Gastrocnemius medialis (tissue), 4 donors: ENCODE data around the gene PYDC1.

Experiments
- POLR2A ChIP-seq, 2 donors: fragments of 450-650 bp; IDR thresholded peaks; one replicate each; pipeline ENCODE4 v1.6.1; 2017; ENCODE audit warnings: antibody characterized with exemption in 2 of 2, mild to moderate bottlenecking in 2 of 2, moderate library complexity in 2 of 2
- TF ChIP-seq, protein P1 (sequence below), 5 experiments: fragments of 450-650 bp in 3 of 5; fragments of 200-600 bp in 2 of 5; sonication (generic) in 2 of 5; IDR thresholded peaks in 4 of 5; conservative IDR thresholded peaks in 1 of 5; 1 replicate in 4 of 5; 2 replicates in 1 of 5; pipeline ENCODE4 v1.5.1; 2016 to 2019; ENCODE audit warnings: antibody characterized with exemption in 5 of 5, mild to moderate bottlenecking in 3 of 5, moderate library complexity in 3 of 5

- TF ChIP-seq, protein P1, sequence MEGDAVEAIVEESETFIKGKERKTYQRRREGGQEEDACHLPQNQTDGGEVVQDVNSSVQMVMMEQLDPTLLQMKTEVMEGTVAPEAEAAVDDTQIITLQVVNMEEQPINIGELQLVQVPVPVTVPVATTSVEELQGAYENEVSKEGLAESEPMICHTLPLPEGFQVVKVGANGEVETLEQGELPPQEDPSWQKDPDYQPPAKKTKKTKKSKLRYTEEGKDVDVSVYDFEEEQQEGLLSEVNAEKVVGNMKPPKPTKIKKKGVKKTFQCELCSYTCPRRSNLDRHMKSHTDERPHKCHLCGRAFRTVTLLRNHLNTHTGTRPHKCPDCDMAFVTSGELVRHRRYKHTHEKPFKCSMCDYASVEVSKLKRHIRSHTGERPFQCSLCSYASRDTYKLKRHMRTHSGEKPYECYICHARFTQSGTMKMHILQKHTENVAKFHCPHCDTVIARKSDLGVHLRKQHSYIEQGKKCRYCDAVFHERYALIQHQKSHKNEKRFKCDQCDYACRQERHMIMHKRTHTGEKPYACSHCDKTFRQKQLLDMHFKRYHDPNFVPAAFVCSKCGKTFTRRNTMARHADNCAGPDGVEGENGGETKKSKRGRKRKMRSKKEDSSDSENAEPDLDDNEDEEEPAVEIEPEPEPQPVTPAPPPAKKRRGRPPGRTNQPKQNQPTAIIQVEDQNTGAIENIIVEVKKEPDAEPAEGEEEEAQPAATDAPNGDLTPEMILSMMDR (IDR thresholded peaks at IDR 0.05 in 4 of 5, conservative IDR thresholded peaks at IDR 0.05 in 1 of 5) = no peak
- no peak for TF ChIP-seq POLR2A (IDR thresholded peaks at IDR 0.05)
Measured at GRCh38 chr16:31186930-31187807, 29.8 kb downstream of the PYDC1 start.
